Measurements from ENCODE around the gene CASZ1. TPM values are rescaled to one million over a fixed set of nuclear protein-coding genes. Genes with fewer than 3 reads are reported as not detected.

Gene CASZ1
- total RNA-seq, 4 donors from 2014 or later, result 5.2 to 38.5 (median 18.7) TPM

DNA sequence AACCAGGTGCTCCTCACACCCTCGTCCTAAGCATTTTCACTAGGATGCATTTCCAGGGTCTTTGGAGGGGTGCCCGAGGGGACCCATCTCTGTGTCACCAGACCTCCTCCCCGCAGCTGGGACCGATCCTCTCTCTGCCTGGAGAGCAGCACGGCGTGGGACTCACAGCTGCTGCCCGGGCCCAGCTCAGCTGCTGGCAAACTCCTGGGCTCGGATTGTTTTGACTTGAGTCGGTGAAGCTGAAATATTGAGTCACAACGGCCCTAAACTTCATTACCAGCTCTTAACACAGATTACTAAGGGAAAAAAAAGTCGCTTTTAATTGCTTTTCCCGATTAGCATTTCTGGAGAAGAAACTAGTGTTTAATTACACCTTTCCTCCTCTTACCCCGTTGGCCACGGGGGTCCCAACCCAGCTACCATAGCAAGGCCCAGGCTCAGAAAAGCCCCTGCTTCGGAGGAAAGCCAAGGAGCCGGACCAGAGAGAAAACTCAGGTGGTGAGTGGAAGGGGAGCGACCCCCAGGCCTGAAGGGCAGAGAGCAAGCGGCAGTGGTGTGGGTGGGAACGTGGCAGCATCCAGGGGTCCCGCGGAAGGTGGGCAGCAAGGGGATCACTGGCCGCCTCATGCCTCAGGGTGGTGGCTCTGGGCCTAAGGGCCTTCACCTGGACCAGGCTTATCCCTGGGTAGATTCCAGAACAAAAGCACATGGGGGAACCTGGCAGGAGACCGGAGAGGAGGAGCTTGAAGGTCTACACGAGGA, 41.7 kb downstream of the CASZ1 start:
- H3K27ac ChIP-seq, result no peak overlapping the region
- TF ChIP-seq POLR2A (IDR thresholded peaks at IDR 0.05), result no peak
- TF ChIP-seq, protein P1, sequence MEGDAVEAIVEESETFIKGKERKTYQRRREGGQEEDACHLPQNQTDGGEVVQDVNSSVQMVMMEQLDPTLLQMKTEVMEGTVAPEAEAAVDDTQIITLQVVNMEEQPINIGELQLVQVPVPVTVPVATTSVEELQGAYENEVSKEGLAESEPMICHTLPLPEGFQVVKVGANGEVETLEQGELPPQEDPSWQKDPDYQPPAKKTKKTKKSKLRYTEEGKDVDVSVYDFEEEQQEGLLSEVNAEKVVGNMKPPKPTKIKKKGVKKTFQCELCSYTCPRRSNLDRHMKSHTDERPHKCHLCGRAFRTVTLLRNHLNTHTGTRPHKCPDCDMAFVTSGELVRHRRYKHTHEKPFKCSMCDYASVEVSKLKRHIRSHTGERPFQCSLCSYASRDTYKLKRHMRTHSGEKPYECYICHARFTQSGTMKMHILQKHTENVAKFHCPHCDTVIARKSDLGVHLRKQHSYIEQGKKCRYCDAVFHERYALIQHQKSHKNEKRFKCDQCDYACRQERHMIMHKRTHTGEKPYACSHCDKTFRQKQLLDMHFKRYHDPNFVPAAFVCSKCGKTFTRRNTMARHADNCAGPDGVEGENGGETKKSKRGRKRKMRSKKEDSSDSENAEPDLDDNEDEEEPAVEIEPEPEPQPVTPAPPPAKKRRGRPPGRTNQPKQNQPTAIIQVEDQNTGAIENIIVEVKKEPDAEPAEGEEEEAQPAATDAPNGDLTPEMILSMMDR (IDR thresholded peaks at IDR 0.05), result no peak
- intact Hi-C loops (cut with DNase I), result no loop called here
- peak; percentile 26 for DNase-seq
- H3K9me3 ChIP-seq, result no peaks in the 10 kb centered on the region
- WGBS, 2 donors, result 70 to 74% methylated on average over 24 of the region's 24 CpGs
- no peaks in the 10 kb centered on the region for H3K36me3 ChIP-seq
- H3K4me3 ChIP-seq (replicated peaks in 1 of 3), result no peak overlapping the region
- peaks cover 0 to 11% of the 10 kb centered on the region in 2 donors for H3K4me1 ChIP-seq
- H3K27me3 ChIP-seq, result no peaks in the 10 kb centered on the region

DNA sequence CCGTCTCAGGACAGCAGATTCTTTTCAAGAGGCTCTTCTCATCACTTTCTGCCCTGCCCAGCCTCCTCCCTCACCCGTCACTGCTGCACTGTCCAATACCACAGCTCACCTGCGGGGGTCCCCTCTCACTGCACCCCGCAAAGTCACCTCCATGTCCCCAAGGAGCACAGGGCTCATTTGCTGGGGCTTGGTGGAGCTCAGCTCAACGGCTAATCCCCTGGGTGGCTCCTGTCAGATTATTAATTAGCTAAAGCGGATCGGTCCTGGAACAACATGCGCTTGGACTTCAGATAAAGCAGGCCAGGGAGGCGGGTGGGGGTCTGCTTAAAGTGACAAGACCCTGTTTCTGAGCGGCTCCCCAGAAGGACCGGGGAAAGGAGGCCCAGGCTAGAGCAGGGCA, 43.1 kb downstream of the CASZ1 start:
- DNase-seq, result no peak
- WGBS, 2 donors, result 71 to 84% methylated on average over 11 of the region's 11 CpGs
- intact Hi-C loops (cut with DNase I), result no loop called here
- TF ChIP-seq, protein P1 (IDR thresholded peaks at IDR 0.05), result no peak
- TF ChIP-seq POLR2A (IDR thresholded peaks at IDR 0.05), result no peak
- H3K4me1 ChIP-seq, result peaks cover 0 to 11% of the 10 kb centered on the region in 2 donors
- H3K4me3 ChIP-seq (replicated peaks in 1 of 3), result no peak overlapping the region
- H3K27me3 ChIP-seq, result no peaks in the 10 kb centered on the region
- H3K9me3 ChIP-seq, result no peaks in the 10 kb centered on the region
- H3K36me3 ChIP-seq, result no peaks in the 10 kb centered on the region
- H3K27ac ChIP-seq, result no peak overlapping the region

DNA sequence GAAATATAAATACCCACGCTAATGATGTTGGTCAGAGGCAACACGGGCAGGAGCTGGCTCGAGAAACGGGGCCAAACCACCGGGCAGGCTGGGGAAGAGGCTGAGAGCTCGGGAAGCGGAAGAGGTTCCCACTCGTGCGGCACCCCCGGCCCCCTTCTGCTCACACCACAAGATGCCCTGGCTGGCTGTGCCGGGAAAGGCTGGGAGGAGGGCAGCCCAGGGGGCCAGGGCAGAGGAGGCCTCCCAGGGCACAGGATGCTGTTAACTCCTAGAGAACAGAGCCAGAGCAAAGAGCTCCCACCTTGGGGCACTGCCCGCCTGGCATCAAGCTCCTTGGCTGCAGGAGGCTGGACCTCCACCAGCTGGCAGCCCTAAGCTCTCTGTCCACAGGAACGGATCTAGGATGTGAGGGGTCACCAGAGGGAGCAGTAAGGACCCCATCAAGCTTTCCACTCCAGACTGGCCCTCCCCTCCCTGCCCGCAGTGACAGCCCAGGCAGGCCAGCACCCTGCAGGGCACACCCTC, 44.8 kb downstream of the CASZ1 start:
- WGBS, 2 donors, result 78 to 82% methylated on average over 12 to 13 of the region's 14 CpGs
- H3K27ac ChIP-seq, result no peak overlapping the region

DNA sequence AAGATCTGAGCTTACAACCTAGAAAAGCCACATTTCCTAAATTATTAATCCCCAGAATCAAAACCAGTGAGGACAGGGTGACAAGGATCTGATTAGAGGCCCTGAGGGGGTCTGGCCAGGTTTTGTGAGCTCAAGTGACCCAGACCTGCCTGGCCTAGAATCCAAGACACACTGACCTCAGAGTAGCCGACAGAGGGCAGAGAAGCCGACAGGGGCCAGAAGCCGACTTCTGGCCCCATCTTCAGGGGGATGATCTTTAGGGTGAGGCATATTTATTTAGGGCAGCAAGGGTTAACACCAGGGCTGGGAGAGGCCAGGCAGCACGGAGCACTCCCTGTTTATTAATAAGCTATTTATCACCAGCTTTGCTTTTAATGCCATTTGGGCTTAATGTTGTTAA, 45.3 kb downstream of the CASZ1 start:
- intact Hi-C loops (cut with DNase I), result no loop called here
- Histone ChIP-seq H3K36me3 (no peaks in the 10 kb centered on the region), H3K4me3 (replicated peaks in 1 of 3) (no peak overlapping the region), H3K9me3 (no peaks in the 10 kb centered on the region), H3K27me3 (no peaks in the 10 kb centered on the region), H3K27ac (no peak overlapping the region), H3K4me1 (peaks cover 0 to 11% of the 10 kb centered on the region in 2 donors)
- no peak for TF ChIP-seq POLR2A (IDR thresholded peaks at IDR 0.05)
- TF ChIP-seq, protein P1 (IDR thresholded peaks at IDR 0.05), result no peak
- WGBS, 2 donors, result 72 to 82% methylated on average over 4 of the region's 4 CpGs
- DNase-seq, result no peak

More for the DNA sequence above, 44.8 kb downstream of the CASZ1 start:
- Histone ChIP-seq H3K4me1 (peaks cover 0 to 11% of the 10 kb centered on the region in 2 donors), H3K9me3 (no peaks in the 10 kb centered on the region), H3K27me3 (no peaks in the 10 kb centered on the region), H3K4me3 (replicated peaks in 1 of 3) (no peak overlapping the region), H3K36me3 (no peaks in the 10 kb centered on the region)
- DNase-seq, result no peak
- intact Hi-C loops (cut with DNase I), result no loop called here
- TF ChIP-seq, protein P1 (IDR thresholded peaks at IDR 0.05), result no peak
- no peak for TF ChIP-seq POLR2A (IDR thresholded peaks at IDR 0.05)

DNA sequence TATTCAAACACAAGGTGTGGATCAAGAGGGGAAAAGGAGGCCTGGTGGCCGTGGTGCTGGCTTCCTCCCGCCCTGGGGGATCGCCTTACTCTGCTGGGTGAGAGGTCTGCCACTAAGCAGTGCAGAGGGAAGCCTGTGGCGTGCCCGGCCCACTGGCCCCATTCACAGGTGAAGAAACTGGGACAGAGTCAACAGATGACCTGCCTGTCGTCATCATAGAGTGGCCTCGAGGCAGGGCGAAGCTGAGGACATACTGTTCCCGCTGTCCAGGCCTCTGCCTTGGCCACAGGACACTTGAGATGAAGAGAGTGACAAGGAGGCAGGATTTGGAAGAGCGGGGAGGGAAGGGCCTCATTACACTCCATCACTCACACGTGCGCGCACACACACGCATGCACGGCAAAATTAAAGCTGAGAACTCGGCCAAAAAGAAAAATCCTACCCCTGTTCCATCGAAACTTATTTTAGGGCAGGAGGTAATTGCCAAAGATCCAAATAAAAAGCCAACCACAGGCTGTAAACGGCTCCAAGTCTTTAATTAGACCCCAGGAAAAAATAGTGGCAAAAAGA, 50.5 kb downstream of the CASZ1 start:
- no peak overlapping the region for H3K4me3 ChIP-seq (replicated peaks in 1 of 3)
- WGBS, 2 donors, result 81% methylated on average over 18 of the region's 18 CpGs

More for the DNA sequence above, 50.5 kb downstream of the CASZ1 start:
- Histone ChIP-seq H3K36me3 (no peaks in the 10 kb centered on the region), H3K27ac (no peak overlapping the region), H3K9me3 (no peaks in the 10 kb centered on the region), H3K27me3 (no peaks in the 10 kb centered on the region), H3K4me1 (no peaks in the 10 kb centered on the region)
- peak; percentile 17 to 42 for DNase-seq
- intact Hi-C loops (cut with DNase I), result no loop called here
- TF ChIP-seq POLR2A (IDR thresholded peaks at IDR 0.05), result no peak
- TF ChIP-seq, protein P1 (IDR thresholded peaks at IDR 0.05), result no peak

Data from thyroid gland (tissue), 4 donors.